ENCODE results near the gene LIN37.
"Not testable (repeated sequence)": the region's sequence is repeated elsewhere in the genome, so short reads cannot be mapped to it uniquely, and the experiment has no call there.

The LIN37 gene

GRCh38 chr19:35719402-35720162 lies 28.8 kb upstream of the LIN37 start:
- no peak for DNase-seq (ENCODE audit: low read depth)

- DNase-seq (ENCODE audit: low read depth) = no peak
Measured at GRCh38 chr19:35720163-35720524, 28.2 kb upstream of the LIN37 start.

GRCh38 chr19:35720648-35721047 lies 27.7 kb upstream of the LIN37 start:
- no peak for DNase-seq (ENCODE audit: low read depth)

- DNase-seq (ENCODE audit: low read depth) = no peak
Measured at GRCh38 chr19:35721374-35721773, 27.0 kb upstream of the LIN37 start.

GRCh38 chr19:35722461-35722860 lies 25.9 kb upstream of the LIN37 start:
- DNase-seq (ENCODE audit: low read depth) = no peak

- DNase-seq (ENCODE audit: low read depth) = no peak
Measured at GRCh38 chr19:35722897-35723296, 25.5 kb upstream of the LIN37 start.

- DNase-seq (ENCODE audit: low read depth) = no peak
Measured at GRCh38 chr19:35723671-35724070, 24.7 kb upstream of the LIN37 start.

- DNase-seq (ENCODE audit: low read depth) = not testable (repeated sequence)
Measured at GRCh38 chr19:35724132-35724531, 24.2 kb upstream of the LIN37 start.

GRCh38 chr19:35724560-35724959 lies 23.8 kb upstream of the LIN37 start:
- no peak for DNase-seq (ENCODE audit: low read depth)

GRCh38 chr19:35725216-35725861 lies 23.0 kb upstream of the LIN37 start:
- DNase-seq (ENCODE audit: low read depth) = no peak

- DNase-seq (ENCODE audit: low read depth) = no peak
Measured at GRCh38 chr19:35727053-35727955, 21.1 kb upstream of the LIN37 start.

- no peak for DNase-seq (ENCODE audit: low read depth)
Measured at GRCh38 chr19:35727956-35728706, 20.2 kb upstream of the LIN37 start.

GRCh38 chr19:35729021-35729420 lies 19.4 kb upstream of the LIN37 start:
- no peak for DNase-seq (ENCODE audit: low read depth)

- DNase-seq (ENCODE audit: low read depth) = no peak
Measured at GRCh38 chr19:35729763-35730162, 18.6 kb upstream of the LIN37 start.

GRCh38 chr19:35730326-35730725 lies 18.1 kb upstream of the LIN37 start:
- no peak for DNase-seq (ENCODE audit: low read depth)

- no peak for DNase-seq (ENCODE audit: low read depth)
Measured at GRCh38 chr19:35731353-35731752, 17.0 kb upstream of the LIN37 start.

- no peak for DNase-seq (ENCODE audit: low read depth)
Measured at GRCh38 chr19:35731779-35732405, 16.5 kb upstream of the LIN37 start.

- no peak for DNase-seq (ENCODE audit: low read depth)
Measured at GRCh38 chr19:35732540-35733179, 15.7 kb upstream of the LIN37 start.

GRCh38 chr19:35733180-35734125 lies 14.9 kb upstream of the LIN37 start:
- DNase-seq (ENCODE audit: low read depth) = no peak

- no peak for DNase-seq (ENCODE audit: low read depth)
Measured at GRCh38 chr19:35734273-35734672, 14.1 kb upstream of the LIN37 start.
